ENCODE results near the gene ZNF639.

DNA sequence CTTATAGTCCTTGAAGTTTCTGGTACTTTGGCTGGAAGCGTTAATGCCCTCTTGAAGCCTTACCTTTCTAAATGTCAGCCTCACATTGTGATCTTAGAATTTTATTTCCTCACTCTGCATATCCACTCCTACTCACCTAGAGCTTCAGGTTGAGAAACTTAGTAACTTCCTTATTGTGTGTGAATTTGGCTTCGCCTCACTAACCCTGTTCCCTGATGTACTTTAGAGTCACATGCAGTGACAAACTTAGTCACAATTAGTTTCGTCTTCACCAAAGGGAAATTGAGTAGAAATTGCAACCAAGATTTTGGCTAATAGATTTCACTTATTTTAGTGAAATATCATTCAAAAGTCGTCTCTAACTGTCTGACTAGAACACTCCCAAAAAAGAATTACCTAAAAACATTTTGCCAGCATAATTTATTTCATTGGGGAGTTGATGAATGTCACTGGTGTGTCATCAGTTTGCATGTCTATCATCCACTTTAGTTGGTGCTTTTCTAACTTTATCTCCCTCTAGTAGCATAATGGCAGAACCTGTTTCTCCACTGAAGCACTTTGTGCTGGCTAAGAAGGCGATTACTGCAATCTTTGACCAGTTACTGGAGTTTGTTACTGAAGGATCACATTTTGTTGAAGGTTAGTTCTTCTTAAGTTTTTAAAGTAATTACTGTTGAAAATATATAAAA lies 25.6 kb downstream of the ZNF639 start:
- TF ChIP-seq ZFYVE20 (CRISPR knock-in tag; IDR thresholded peaks at IDR 0.05; ENCODE audit: borderline replicate concordance, low read depth) (no peak), NFYB (CRISPR knock-in tag; IDR thresholded peaks at IDR 0.05) (no peak), POLR2AphosphoS5 (IDR thresholded peaks at IDR 0.05; ENCODE audit: low read depth, low read length) (no peak), KAT7 (CRISPR knock-in tag; IDR thresholded peaks at IDR 0.05; ENCODE audit: borderline replicate concordance) (no peak), ESRRA (CRISPR knock-in tag; IDR thresholded peaks at IDR 0.05; ENCODE audit: low read depth) (no peak), SMC3 (IDR thresholded peaks at IDR 0.05; ENCODE audit: low read length) (no peak), TCF12 (IDR thresholded peaks at IDR 0.05) (no peak), TCF12 (CRISPR knock-in tag; IDR thresholded peaks at IDR 0.05) (no peak), SATB2 (CRISPR knock-in tag; IDR thresholded peaks at IDR 0.05) (no peak), POLR2AphosphoS2 (IDR thresholded peaks at IDR 0.05; ENCODE audit: low read depth, low read length) (no peak), TAF1 (CRISPR knock-in tag; IDR thresholded peaks at IDR 0.05) (no peak)
- TF ChIP-seq, protein P1, sequence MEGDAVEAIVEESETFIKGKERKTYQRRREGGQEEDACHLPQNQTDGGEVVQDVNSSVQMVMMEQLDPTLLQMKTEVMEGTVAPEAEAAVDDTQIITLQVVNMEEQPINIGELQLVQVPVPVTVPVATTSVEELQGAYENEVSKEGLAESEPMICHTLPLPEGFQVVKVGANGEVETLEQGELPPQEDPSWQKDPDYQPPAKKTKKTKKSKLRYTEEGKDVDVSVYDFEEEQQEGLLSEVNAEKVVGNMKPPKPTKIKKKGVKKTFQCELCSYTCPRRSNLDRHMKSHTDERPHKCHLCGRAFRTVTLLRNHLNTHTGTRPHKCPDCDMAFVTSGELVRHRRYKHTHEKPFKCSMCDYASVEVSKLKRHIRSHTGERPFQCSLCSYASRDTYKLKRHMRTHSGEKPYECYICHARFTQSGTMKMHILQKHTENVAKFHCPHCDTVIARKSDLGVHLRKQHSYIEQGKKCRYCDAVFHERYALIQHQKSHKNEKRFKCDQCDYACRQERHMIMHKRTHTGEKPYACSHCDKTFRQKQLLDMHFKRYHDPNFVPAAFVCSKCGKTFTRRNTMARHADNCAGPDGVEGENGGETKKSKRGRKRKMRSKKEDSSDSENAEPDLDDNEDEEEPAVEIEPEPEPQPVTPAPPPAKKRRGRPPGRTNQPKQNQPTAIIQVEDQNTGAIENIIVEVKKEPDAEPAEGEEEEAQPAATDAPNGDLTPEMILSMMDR (CRISPR knock-in tag; IDR thresholded peaks at IDR 0.05): no peak
- TF ChIP-seq, protein P2, sequence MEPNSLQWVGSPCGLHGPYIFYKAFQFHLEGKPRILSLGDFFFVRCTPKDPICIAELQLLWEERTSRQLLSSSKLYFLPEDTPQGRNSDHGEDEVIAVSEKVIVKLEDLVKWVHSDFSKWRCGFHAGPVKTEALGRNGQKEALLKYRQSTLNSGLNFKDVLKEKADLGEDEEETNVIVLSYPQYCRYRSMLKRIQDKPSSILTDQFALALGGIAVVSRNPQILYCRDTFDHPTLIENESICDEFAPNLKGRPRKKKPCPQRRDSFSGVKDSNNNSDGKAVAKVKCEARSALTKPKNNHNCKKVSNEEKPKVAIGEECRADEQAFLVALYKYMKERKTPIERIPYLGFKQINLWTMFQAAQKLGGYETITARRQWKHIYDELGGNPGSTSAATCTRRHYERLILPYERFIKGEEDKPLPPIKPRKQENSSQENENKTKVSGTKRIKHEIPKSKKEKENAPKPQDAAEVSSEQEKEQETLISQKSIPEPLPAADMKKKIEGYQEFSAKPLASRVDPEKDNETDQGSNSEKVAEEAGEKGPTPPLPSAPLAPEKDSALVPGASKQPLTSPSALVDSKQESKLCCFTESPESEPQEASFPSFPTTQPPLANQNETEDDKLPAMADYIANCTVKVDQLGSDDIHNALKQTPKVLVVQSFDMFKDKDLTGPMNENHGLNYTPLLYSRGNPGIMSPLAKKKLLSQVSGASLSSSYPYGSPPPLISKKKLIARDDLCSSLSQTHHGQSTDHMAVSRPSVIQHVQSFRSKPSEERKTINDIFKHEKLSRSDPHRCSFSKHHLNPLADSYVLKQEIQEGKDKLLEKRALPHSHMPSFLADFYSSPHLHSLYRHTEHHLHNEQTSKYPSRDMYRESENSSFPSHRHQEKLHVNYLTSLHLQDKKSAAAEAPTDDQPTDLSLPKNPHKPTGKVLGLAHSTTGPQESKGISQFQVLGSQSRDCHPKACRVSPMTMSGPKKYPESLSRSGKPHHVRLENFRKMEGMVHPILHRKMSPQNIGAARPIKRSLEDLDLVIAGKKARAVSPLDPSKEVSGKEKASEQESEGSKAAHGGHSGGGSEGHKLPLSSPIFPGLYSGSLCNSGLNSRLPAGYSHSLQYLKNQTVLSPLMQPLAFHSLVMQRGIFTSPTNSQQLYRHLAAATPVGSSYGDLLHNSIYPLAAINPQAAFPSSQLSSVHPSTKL (CRISPR knock-in tag; IDR thresholded peaks at IDR 0.05): no peak
